GM12878 (cell line): ENCODE results near the gene SYNGAP1. TPM values are rescaled to one million over a fixed set of nuclear protein-coding genes. Genes with fewer than 3 reads are reported as not detected.
A peak's percentile ranks its signal among the peaks of the same experiment; 100 is the strongest.

Experiments
- BCLAF1 ChIP-seq: fragments of 450-650 bp; IDR thresholded peaks from 2 replicates; pipeline ENCODE4 v1.6.1; 2017; ENCODE audit warnings: antibody characterized with exemption, mild to moderate bottlenecking, moderate library complexity
- BMI1 ChIP-seq: fragments of 450-650 bp; IDR thresholded peaks from 2 replicates; pipeline ENCODE4 v1.6.1; 2016; ENCODE audit warnings: mild to moderate bottlenecking, moderate library complexity, borderline replicate concordance
- CHD2 ChIP-seq: IDR thresholded peaks from 2 replicates; pipeline ENCODE4 v1.6.1; 2011; ENCODE audit warnings: low read depth, low read length, improper control_type of control experiment, borderline replicate concordance
- FOXM1 ChIP-seq: IDR thresholded peaks from 2 replicates; pipeline ENCODE4 v1.6.1; 2012; ENCODE audit warnings: low read depth, mild to moderate bottlenecking, inconsistent platforms, low read length, moderate library complexity
- MLLT1 ChIP-seq: fragments of 450-650 bp; IDR thresholded peaks from 2 replicates; pipeline ENCODE4 v1.6.1; 2016; ENCODE audit warnings: mild to moderate bottlenecking
- MYB ChIP-seq: fragments of 150-350 bp; IDR thresholded peaks from 2 replicates; pipeline ENCODE4 v1.6.1; 2014; ENCODE audit warnings: mild to moderate bottlenecking, low read depth, low read length, borderline replicate concordance
- TARDBP ChIP-seq: IDR thresholded peaks from 2 replicates; pipeline ENCODE4 v1.6.1; 2016; ENCODE audit warnings: borderline replicate concordance
- TCF3 ChIP-seq: IDR thresholded peaks from 2 replicates; pipeline ENCODE4 v1.6.1; 2012; ENCODE audit warnings: low read depth, mild to moderate bottlenecking, low read length, borderline replicate concordance; ENCODE audit not compliant: insufficient read depth
- TCF7 ChIP-seq: IDR thresholded peaks from 2 replicates; pipeline ENCODE4 v1.6.1; 2014; ENCODE audit warnings: antibody characterized with exemption, borderline replicate concordance
- YY1 ChIP-seq: IDR thresholded peaks from 2 replicates; pipeline ENCODE4 v1.6.1; 2011; ENCODE audit warnings: low read depth, mild to moderate bottlenecking, low read length
- ZBTB11 ChIP-seq: fragments of 450-650 bp; formaldehyde crosslinking; IDR thresholded peaks from 2 replicates; pipeline ENCODE4 v1.5.0; 2022; ENCODE audit warnings: mild to moderate bottlenecking, missing genetic modification characterization
- ZNF274 ChIP-seq: IDR thresholded peaks from one replicate; pipeline ENCODE4 v1.8.0; 2011; ENCODE audit not compliant: insufficient read length, insufficient read depth
- ZNF687 ChIP-seq: fragments of 450-650 bp; IDR thresholded peaks from 2 replicates; pipeline ENCODE4 v1.6.1; 2017; ENCODE audit warnings: mild to moderate bottlenecking, moderate library complexity
- polyA plus RNA-seq, 11 experiments: library from polyadenylated mRNA; depleted of rRNA in 4 of 11; unstranded in 6 of 11; stranded (reverse) in 5 of 11; fragments of >200 nt; fragmentation: Nextera tagmentation in 4 of 11; fragmentation: Illumina TruSeq in 1 of 11; extraction: Ambion mirVana in 4 of 11; extraction: Trizol in 1 of 11; gene quantifications; 1 replicate in 1 of 11; 2 replicates in 10 of 11; pipeline versions ENCODE4 v1.2.1 to v1.2.3, GENCODE V29; 2011 to 2016; ENCODE audit warnings: inconsistent platforms in 2 of 11, missing spikeins in 2 of 11, low read depth in 1 of 11
- total RNA-seq, 4 experiments: library from RNA; depleted of rRNA in 3 of 4; stranded (reverse); fragments of >200 nt in 3 of 4; fragmentation: Illumina TruSeq in 1 of 4; extraction: Trizol in 1 of 4; gene quantifications; 2 replicates each; pipeline versions ENCODE4 v1.2.1 to v1.2.3, GENCODE V29; 2013 to 2021

SYNGAP1 gene
- total and polyA plus RNA-seq, 10 of the 15 experiments (the other 5 are each of a cell fraction or from before 2014, with no cell fraction given) = 0.05 to 9.2 (median 1.2) TPM

GRCh38 chr6:33391278-33391921 lies 28.5 kb upstream of the SYNGAP1 start, which contains the start of gene KIFC1 (continued):
- TF ChIP-seq ZNF687 (peak; percentile 89; the same call in 1 of the 2 replicates), ZBTB11 (CRISPR knock-in tag) (no peak), YY1 (peak; percentile 79; the same call in 1 of the 2 replicates), FOXM1 (peak; percentile 54; the same call in 1 of the 2 replicates), MLLT1 (no peak), BMI1 (no peak), BCLAF1 (no peak), CHD2 (peak; percentile 89), TCF7 (no peak), TARDBP (no peak), TCF3 (0 out of 2 replicates have a peak, but pooled peaks have one; percentile 12), MYB (no peak), ZNF274 (no peak)
